Right hindlimb (tissue), 1 donor: ENCODE data around the gene TUBB.

Experiments used
- DNase-seq: peaks from one replicate; pipeline ENCODE4 v3.0.0-alpha.2; 2018

Gene TUBB

DNA sequence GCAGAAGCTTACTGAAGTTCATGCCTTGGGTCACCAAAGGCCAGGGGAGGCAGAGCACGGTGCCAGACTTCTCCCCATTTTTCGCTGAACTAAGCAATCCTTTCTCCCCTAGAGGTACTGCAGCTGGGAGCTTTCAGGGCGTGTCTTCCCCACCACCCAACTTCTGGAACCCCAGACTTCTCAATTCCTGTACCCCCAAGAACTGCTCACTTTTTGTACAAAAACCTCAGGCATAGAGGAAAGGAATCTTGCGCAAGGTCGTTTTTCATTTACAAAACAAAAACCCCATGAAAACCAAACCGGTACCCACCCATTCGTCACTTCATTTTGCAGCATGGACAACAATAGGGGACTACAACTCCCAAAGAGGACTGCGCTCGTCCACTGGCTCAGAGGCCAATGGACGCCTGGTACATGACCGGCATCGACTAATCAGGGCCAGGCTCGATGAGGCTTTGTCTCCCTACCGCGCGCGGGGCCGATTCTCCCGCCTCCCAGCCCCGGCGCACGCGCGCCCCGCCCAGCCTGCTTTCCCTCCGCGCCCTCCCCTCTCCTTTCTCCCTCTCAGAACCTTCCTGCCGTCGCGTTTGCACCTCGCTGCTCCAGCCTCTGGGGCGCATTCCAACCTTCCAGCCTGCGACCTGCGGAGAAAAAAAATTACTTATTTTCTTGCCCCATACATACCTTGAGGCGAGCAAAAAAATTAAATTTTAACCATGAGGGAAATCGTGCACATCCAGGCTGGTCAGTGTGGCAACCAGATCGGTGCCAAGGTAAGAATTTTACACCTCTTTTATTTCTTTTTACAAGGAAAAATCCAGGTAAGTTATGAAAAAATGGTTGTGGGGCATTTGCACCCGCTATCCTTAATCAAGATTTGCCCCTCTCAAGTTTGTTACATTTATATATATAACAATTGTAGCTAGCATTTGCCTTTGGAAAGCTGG, at the start of gene TUBB:
TUBB (plus strand) TSS at position 562 of the 947 bp plus-strand sequence; CDS start at position 717, 155 bp downstream.
- DNase-seq = peak; percentile 98

DNA sequence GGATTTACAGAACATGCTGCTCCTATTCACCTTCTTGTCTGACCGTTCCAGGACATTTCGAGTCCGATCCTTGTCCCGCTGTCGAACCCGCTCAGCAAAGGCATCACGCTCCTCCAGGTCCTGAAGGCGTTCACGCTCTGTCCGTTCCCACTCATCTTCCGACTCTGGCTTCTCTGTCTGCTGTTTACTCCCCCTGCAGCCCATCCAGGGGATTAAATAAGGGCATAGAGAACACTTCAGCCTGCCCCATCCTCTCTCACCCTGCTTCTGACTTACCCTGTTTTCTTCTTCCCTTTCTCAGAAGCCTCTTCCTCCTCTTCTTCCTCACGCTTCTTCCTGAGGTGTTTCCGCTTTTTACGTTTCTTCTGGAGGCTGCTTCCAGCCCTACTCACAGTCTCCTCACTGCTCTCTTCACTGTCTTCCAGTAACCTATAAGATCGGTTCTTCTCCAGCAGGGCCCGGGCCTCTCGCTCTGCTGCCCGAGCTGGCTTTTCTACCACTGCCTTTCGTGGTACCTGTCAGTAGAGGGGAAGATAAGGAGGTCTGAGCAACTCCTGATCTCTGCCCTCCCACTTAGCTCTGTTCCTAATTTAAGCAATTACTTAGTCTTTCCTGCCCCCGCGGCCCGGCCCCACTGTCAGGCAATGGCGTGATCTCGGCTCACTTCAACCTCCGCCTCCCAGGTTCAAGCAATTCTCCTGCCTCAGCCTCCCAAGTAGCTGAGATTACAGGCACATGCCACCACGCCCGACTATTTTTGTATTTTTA, 49.2 kb upstream of the TUBB start:
- no peak for DNase-seq

DNA sequence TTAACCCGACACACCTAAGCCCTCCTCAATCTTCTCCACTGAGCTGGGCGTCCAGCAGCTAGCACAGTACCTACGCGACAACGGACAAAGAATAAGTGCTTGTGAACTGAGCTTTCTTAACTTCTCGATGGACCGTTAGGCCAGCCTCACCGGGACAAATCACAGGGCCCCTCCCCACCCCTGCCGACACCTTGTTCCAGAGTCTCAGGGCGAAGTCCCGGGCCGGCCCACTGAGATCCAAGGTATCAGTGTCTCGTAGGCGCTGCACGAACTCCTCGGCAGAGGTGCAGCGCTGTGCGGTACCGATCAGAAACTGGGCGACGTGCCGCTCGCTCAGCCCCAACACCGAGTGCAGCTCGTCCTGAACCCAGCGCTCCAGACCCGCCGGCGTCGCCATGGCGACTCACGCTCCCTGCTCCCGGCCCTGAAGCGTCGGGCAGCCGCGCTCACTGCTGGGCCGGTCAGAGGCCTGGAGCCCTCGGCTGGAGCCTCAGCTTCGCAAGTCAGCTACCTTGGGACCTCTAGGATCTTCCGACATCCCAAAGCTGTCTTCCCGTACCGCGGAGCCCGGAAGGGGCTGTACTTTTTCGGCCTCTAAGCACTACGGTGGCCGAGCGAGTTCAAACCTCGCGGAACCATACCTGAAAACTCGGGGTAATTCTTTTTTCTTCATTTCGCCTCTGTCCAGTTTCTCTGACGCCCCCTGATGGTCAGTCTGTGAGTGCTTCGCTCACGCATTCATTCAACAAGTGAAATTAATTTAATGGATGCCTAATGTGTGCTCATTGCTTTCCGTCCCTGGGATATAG, 47.5 kb upstream of the TUBB start, which contains the start of gene DHX16:
DHX16 (minus strand) TSS at position 562 of the 809 bp plus-strand sequence; CDS start at position 397, 165 bp downstream.
- peak; percentile 97 for DNase-seq

DNA sequence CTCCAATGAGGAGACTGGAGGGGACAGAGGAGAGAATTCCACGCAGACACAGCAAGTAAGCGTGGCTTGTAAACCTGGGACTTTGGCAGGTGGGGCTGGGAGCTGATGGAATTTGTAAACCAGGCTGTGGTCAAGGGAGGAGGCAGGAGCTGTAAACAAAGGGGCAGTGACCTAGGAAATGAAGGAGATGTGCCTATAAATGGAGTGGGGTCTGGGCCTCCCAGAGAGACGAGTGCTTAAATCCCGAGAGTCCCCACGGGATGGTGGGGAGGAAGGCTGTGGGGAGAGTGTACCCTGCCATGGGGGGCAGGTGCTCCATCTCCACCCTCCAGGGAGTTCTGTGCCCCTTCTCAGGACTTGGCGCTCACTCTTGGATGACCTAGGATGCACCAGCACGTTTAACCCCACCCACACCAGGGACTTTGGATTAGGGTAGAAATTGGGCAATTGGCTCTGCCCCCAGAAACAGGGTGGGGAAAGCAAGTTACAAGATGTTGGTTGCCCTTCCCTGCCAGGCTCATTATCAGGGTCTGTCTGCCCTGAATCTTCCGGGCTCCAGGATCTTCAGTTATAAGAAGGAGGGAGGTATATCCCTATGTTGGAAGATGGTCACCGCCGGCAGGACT, 43.4 kb upstream of the TUBB start:
- no peak for DNase-seq

DNA sequence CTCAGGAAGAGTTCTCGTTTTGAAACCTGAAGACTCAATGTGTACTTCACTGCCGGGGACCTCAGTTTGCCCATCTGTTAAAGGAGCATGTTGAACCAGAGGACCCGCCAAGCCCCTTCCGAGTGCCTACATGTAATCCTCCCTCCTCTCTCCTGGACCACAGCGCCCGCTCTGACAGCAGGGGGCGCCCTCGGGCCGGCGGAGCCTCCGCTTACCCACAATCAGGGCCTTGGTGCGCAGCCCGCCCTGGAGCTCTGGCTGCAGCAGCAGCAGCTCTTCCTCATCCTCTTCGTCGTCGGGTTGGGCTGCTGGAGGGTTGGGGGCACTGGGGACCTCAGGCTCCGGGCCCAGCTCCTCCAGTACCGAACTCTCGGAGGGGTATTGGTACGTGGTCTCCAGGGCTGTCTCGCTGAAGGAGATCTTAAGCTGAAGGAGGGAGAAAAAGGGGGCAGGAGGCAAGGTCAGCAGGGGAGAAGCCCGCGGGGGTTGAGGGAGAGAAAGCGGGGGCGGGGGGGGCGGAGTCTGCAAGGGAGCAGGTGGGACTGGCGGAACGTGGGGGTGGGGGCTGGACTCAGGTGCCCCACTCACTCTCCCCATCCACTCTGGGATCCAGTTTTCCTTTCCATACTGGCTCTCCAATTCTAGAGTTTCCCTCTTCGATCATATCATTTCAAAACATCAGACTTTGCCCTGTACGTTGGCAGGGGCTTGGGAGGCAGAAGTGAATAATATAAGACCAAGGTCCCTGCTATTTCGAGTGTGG, 41.0 kb upstream of the TUBB start:
- DNase-seq = peak; percentile 88

DNA sequence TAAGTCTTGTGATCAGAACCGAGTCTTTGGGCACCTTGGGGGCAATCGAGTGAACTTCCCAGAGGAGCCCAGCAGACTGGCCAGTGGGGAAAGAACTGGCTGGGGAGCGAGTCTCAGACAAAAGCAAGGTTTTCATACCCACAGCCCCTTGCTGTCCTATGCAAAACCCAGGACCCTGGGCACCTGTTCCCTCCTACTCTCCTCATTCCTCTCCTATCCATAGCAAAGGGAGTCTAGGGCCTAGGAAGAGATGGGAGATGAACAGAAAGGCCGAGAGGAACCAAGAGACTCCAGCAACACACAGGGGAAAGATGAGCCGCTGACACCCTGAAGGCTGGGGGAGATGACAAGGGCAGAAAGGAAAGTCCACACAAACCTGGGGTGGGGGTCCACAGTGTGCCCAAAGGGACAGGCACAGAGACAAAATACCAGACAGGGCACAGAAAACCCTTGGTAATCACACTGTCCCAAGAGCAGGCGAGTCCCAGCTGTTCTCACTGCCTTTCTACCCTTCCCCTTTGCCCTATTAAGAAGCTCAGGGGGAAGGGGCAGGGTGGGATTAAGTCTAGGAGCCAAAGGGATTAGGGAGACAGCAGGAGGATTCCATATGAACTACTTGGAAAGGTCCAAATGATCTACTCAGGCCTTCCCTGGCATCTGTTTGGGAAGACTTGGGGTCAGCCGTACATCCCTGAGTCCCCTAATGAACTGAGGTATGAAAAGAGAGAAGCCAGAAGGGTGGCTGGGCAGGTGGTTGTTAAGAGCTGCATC, 40.2 kb upstream of the TUBB start:
- DNase-seq = no peak

DNA sequence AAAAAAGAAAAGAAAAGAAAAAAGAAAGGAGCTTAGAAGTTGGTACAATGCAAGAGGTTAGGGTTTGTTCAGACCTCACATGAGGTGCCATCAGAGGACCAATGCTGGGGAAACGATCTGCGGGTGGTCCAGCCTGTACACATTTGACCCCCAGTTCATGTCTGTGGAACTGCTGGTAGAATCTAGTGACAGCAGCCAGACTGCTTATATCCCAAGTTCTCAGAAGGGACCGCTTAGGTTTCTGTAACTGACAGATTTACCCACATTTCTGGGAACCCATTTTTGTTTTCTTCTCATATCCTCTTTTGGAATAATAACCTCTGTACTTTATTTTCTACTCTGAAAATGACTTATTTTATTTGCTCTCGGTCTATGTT, 38.4 kb upstream of the TUBB start:
- no peak for DNase-seq

DNA sequence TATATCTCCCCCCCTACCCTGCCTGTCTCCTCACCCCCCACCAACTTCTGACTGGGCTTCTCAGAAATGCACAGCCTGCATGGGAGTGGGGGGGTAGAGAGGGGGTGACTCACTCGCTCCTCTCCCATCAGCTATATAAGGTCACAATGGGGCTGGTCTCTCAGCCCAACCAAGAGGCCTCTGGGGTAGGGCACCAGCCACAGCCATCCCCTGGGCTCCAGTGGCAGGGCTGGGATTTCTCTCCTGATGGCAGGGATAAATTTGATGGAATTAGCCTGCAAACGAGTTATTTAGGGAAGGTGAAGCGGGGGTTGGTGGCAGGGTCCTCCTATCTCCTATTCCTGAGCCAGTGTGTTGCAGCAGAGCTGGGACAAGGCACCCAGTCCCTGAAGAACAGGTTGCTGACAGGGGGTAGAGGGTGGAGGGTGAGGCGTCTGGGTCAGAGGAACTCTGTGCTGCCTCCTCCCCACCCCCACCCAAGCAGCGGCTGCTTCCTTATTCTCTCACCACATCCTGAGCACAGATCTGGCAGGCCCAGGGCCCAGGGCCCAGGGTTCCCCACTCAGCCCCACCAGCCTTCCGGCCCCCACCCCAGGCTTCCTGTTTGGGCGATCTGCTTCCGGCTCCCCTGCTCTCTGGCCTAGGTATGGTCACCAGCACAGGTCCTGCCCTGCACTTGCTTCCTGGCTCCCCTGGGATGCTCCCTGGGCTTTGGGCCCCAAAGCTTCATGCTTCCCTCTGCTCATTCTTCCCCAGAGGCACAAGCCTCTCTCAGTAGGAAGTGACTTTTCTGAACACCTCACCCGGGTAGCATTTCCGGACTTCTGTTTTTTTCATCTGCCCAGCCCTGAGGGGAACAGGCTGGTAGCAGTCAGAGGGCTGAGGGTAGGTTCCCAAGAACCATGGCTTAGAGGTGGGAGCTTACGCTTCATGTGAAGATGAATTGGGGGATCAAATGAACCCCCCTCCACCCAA, 37.7 kb upstream of the TUBB start:
- DNase-seq = peak; percentile 79

DNA sequence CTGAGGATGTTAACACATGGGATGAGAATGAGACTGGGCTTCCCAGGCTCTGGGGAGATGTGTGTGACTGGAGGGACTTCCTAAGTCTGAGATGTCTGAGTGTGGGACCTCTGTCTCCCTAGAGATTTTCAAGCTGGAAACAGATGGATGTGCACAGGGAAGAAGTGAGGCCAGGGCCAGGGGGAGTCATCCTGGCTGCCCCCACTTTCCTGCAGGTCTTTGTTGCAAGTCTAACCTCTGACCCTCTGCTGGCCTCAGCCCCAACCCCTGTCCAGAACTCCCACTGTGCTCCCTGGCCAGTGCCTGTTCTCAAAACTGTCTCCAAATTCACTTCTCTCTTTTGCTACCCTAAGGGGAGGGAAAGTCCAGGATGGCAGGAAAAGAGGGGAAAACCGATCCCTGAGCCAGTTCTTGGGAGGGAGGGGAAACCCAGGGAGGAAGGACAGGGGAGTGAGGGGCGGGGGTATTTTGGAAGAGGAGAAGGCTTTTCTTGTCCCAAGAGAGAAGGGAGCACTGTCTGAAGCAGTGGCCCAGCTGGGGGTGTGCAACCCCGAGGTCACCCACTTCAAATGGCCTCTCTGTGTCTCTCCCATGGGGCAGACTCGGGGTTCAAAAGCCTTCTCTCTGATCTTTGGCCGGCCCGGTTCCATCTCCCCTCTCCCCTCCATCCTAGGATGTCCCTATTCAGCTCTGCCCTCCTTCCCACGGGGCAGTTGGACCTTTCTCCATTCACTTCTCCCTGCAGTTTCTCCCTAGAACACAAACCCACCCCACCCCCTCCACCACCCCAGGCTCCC, 36.8 kb upstream of the TUBB start:
- DNase-seq = no peak

DNA sequence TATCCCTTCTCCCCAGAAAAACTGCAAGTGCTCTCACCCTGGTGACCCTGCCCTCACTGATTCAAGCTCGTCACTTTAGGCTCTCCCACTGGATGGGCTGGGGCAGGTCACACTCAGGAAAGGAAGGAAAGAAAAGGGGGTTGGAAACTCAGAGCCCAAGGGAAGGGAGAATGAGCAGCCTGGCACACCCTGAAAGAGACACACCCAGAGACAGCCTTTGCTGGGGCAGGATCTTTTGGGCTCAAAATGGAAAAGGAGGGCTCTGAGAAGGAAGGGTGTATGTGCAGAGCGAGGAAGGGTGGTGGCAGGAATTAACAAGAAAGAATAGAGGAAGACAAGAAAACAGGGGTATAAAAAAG, 36.2 kb upstream of the TUBB start:
- no peak for DNase-seq

DNA sequence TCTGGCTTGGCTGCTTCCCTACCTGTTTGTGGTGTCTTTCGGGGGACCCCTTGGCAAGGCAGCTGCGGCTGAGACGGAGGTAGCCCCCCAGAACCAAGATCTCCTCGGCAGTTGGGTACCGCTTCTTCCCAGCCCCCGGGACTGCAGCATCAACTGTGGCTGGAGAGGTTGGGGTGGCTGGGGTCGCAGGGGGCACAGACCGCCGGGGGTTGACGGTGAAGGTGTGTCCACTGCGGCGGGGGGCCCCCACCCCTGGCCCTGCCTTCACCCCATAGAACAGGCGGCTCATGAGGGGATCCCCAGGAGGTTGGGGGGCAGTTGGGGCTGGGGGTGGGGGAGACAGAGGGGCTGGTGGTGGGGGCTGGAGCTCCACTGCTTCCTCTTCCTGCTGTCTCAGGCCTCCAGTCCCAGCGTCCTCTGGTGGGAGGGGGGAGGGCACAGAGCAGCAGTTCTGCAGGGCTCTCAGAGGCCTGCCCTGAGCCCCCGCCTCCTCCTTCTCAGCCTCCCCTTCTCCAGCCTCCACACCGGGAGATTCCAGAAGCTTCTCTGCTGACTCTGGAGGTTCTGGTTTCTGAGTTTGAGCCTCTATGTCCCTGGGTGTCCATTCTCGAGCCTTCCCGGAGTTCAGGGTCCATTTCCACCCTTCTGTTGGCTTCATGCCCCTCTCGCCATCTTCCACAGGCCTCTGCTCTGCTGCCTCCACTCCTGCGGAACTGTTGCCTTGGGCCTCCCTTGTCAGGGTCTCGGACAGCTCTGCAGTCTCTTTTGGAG, 35.6 kb upstream of the TUBB start:
- peak; percentile 43 for DNase-seq

DNA sequence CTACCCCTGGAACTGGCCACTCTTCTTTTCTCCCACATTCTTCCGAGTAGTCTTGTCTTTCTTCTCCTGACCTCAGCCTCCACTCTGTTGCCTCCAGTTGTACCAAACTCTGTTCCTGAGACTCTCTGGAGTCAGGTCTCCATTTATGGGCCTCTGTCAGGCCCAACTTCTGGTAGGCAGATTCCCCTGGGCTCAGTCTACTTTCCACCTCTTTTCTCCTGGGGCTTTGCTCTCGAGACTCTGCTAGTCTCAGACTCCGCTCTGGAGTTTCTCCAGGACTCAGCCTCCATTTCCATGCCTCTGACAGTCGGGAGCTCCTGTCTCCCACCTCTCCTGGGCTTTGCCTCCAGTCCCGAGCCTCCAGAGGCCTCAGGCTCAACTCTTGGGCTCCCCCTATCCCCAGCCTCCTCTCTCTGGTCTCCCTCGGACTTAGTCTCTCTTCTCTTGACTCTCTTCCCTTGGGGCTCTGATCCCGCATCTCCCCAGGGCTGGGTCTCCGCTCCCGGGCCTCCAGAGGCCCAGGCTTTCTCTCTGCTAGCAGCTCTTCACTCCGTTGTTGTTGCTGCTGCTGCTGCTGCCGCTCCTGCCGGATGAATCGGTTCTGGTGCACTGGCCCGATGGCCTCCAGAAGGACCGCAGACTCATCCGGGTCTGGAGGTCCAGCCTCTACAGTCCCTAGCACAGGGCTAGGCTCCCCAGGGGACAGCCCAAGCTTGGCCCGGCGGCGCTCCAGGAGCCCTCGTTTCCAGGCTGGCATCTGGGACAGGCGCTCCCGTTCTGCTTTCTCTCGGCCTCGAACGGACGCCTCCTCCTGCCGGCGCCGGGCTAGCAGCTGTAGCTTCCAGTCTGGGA, 34.8 kb upstream of the TUBB start:
- no peak for DNase-seq

DNA sequence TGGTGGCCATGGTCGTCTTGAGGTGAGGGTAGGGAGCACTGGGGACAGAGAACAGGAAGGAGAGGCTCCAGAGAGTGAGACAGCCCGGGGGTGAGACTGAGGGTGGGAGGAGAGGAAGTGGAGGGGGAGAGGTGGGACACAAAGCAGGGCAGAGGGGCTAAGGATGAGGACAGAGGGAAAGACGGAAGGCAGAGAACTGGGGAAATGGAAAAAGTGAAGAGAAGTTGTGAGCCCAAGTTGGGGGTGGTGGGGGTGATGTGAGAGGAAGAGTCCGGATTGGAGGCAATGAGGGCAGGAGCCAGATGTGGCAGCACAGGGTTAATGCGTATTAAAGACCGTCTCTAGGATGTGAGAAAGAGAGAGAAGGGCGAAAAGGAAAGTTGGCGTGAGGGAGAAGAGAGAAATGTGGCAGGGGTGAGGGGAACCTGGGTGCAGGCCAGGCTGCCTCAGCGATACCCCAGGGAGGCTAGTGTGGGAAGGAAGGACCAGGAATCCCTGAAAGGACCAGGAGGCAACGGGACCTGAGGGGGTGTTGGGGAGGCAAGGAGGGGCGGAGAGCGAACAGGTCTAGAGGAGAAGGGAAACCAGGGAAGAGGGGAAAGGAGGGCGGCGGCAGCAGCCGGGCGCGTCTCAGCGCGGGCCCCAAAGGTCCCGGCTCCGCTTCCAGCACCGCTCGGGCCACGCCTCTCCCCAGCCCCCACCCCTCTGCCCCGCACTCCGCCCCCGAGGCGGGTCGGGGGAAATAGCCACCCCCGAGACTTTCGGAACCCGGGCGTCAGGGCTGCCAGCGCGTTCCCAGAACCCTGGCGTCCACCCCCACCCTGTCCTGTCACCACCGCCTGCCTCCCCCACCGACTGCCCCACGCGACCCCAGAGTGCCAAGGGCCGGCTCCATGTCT, 33.9 kb upstream of the TUBB start, which contains the start of gene PPP1R18:
PPP1R18 (minus strand) TSS at position 637 of the 899 bp plus-strand sequence; CDS start at position 10, 627 bp downstream.
- peak; percentile 91 for DNase-seq

DNA sequence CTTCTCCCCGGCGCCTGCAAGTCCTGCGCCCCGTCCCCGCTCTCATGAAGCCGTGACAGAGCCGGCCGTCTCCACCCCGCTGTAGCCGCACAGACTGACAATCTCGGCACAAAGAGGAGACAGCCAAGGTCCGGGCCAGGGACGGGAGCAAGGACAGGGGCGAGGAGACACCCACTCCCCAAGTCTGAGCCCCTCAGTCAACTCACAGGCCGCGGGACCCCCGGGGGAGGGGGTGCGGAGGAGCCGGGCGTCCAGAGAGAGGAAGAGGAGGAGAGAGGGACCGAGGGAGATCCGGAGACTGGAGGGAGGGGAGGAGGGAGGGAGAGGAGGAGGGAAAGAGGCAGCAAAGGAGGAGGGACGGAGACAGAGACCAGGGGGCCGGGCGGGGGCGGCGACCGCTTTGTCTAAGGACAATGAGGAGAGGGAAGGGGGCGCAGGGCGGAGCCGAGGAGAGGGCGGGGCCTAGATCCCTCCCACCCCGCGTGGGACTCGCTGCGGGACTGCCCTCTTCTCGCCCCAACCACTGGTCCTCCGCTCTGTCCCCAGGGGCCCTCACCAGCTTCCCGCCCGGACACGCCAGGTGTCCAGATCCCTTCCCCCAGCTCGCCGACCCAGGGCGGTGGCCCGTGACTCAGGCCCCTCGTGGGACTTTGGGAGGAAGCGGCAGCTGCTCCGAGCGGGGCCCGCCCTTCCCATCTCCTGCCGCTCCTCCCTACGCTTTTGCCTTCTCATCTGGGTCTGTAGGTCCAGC, 33.1 kb upstream of the TUBB start:
- peak; percentile 98 for DNase-seq
